IPS DF 4.7 (cell line): ENCODE data around the gene FAIM2.

ENCODE experiments used
- DNase-seq: peaks from one replicate; pipeline ENCODE4 v3.0.0-alpha.2; 2013; ENCODE audit warnings: low spot score; ENCODE audit errors: extremely low read depth

The FAIM2 gene

GRCh38 chr12:49939707-49940106, 36.0 kb upstream of the FAIM2 start:
- DNase-seq, result no peak

GRCh38 chr12:49939307-49939706, 35.6 kb upstream of the FAIM2 start:
- DNase-seq, result no peak

- DNase-seq, result no peak
These were observed 34.1 kb upstream of the FAIM2 start for GRCh38 chr12:49937639-49938300.

- no peak for DNase-seq
These were observed 33.2 kb upstream of the FAIM2 start for GRCh38 chr12:49936925-49937324.

DNA sequence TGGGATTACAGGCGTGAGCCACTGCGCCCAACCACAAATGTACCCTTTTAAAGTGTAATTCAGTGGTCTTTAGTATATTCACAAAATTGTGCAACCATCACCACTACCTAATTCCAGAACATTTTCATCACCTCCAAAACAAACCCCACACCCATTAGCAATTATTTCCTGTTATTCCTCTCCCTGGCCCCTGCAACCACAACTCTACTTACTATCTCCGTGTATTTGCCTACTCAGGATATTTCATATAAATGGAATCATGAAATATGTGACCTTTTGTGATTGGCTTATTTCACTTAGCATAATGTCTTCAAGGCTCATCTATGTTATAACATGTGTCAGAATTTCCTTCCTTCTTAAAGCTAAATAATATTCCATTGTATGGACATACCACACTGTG, 30.8 kb upstream of the FAIM2 start:
- DNase-seq, result no peak

GRCh38 chr12:49933796-49934195, 30.1 kb upstream of the FAIM2 start:
- DNase-seq, result no peak

DNA sequence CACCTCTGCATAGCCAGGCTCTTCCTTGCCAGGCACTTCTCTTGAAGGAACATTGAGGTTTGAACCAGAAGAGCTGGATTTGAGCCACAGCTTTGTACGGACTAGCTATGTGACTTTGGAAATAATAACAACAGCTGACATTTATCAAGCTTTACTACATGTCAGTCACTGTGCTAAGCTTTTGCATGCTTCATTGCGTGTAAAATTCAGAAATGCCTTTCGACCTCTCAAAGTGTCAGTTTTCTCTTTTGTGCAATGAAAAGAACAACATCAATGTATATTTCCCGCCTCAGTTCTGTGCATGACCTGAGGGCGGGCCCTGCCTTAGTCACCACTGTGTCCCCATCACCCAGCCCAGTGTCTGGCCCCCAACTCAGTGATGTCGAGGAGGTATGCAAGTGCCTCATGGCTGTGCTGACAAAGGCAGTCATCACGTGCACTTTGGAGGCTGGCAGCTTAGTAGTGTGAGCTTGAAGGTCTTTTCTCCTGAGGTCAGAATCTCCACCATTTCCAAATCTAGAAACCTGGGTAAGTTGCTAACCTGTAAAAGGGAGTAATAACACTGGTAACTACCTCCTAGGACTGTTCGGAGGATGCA, 28.9 kb upstream of the FAIM2 start:
- no peak for DNase-seq

DNA sequence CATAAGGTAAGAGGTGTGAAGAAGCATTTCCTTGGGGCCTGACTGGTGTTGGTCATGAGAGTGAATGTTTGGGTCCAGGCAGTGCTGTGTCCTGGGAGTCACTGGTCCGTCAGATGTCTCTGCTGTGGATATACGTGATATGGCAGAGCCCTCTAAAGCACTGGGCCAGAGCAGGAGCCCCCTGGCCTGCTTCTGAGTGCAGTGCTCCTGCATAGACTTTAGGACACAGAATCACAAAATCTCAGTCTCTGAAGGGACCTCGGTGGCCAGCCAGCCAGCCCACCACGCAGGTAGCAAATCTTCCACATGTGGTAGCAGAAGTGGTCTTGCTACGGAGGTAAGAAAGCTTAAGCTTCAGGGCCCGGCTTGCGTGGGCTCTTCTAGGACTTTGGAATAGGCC, 28.3 kb upstream of the FAIM2 start:
- DNase-seq, result no peak

DNA sequence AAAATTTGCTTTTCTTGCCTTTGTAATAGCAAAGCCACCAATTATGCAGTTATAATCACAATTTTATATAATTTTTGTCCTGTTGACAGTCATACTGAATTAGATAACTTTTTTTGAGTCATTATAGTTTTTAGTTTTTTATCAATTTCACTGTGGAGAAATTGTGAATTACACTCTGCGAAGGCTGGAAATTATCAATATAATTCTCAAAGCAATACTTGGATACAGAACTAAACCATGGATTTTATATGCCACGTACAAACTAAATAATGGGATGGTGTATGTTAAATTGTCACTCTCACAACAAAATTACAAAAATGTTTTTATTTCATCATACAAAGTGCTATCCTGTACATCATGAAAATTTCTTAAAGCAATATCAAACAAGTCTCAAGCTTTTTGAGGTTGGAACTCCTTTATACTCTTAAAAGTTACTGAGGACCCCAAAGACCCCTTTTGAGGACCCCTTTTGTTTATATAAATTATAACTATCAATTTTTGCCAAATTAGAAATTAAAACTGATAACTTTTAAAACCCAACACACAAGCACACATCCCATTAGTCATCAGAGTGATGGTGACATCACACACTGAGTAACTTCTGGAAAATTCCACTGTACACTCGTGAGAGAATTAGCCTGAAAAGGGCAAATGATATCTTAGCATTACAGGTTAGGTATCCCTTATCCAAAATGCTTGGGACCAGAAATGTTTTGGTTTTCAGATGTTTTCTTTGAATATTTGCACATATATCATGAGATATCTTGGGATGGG, 27.0 kb upstream of the FAIM2 start:
- DNase-seq, result no peak

DNA sequence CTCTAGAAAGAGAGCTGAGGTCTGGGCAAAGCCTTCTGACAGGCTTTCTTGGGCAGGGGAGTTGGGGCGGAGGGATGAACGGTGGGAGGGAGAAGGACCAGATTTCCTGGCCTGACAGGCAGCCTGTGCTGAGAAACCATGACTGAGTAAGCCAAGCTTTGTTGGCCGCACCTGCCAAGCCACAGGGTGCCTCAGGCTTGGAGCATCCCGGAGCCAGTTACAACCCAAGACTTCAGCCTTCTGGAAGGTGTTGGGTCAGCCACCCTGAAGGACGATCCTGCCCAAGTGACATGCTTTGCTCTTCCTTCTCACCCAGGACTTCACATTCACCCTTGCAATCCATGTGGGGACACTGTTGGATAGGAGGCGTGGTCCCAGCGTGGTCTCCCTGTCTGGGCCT, 25.9 kb upstream of the FAIM2 start:
- no peak for DNase-seq

GRCh38 chr12:49928471-49928870, 24.8 kb upstream of the FAIM2 start:
- DNase-seq, result no peak

GRCh38 chr12:49925433-49926204, 21.9 kb upstream of the FAIM2 start:
- no peak for DNase-seq

DNA sequence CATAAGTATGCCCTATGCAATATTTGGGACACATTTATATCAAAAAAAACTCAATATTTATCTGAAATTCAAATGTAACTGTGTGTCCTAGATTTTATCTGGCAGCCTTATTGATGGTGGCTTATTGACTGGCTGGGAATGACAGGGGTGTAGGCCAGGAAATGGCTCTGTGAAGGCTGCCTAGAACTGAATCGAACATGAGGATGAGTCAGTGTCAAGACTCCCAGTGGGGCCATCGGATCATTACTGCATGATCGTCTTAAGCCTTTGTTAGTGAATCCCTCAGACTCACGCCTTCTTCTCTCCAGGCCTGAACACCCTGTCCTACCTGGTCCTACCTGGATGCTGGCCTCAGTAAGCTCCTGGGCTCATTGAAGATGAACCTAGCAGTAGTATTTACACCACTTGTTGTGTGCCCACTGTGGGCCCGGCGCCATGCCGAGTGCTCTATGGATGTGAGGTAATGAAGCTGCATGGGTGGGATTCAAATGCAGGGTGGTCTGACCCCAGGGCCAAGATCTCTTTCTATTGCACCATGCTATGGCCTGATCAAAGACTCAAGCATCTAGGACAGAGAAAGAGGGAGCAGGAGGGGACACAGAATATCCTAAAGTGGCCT, 21.0 kb upstream of the FAIM2 start:
- DNase-seq, result no peak

DNA sequence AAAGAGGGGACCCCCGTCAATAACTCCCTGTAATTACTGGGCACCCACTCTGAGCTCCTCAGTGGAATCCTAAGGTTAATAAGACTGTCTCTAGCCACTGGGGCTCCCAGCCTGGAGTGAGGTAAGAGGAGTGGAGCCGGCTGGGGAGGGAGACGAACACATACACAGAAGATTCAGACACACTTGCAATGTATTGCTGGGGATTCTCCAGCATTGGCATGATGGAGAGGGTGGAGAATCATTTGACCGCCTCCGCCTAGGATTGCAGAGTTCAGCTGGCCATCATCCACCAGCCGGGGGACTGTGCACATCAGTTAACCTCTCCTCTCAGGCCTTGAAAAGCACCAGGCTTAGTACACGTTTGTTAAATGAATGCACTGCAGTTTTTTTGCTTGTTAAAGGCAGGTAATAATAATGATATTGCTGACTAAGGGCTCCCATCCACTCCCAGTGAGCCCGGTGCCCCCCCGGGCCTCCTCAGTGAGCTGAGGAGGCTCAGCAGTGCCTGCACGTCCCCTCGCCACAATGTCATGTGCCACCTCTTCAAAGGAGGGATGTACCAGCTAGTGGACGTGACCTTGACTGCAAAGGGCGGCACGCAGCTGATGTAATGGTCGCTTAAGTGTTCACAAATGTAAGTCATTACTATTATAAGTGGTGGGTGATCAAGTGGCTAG, 20.3 kb upstream of the FAIM2 start:
- DNase-seq, result no peak

DNA sequence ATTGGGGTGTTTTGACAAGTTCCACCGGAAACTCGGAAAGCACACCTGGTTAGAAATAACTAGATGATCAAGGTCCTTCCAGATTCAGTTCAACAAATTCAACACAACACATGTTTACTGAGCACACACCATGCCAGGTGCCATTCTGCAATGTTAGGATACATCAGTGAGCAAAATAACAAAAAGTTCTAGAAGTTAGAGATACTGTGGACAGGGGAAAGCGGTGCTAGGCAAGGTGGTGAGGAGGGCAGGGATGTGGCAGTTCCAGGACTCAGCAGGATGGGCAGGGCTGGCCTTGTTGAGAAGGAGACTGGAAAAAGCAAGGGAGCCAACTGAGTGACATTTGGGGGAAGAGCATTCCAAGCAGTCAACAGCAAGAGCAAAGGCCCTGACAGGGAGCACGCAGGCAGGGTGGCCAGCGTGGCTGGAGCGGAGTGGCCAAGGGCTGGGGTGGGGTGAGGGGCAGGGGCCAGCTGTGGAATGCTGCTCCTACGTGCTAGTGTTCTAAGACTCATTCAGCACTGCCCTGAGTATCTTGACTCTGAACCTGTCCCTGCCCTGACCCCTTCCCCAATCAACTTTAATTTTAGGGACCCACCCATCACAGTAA, 19.4 kb upstream of the FAIM2 start:
- no peak for DNase-seq

GRCh38 chr12:49922349-49923034, 18.8 kb upstream of the FAIM2 start:
- DNase-seq, result no peak

DNA sequence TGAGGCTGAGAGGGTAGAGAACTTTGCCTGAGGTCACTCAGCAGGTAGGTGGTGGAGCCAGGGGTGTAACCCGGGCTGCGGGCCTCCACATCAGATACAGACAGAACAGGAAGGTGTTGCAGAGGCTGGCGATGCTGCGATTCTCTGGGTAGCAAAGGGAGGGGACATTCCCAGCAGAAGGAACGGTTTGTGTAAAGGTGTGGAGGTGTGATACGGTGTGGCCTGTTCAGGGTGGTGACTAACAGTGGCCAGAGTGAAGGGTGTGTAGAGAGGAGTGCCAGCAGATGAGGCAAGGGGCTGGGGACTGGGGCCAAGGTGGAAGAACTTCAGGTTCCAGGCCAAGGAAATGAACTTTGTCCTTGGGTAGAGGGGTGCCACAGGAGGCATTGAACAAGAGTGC, 18.2 kb upstream of the FAIM2 start:
- no peak for DNase-seq

DNA sequence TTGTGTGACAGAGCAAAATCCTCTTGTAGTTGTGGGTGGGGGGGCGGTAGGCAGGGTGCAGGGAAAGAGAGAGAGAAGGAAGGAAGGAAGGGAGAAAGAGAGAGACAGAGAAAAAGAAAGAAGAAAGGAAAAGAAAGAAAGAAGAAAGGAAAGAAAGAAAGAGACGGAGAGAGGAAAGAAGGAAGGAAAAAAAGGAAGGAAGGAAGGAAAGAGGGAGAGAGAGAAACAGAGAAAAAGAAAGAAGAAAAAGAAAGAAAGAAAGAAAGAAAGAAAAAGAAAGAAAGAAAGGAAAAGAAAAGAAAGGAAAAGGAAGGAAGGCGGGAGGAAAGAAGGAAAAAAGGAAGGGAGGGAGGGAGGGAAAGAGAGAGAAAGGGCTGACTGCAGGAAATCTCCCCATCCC, 17.6 kb upstream of the FAIM2 start:
- DNase-seq, result no peak

DNA sequence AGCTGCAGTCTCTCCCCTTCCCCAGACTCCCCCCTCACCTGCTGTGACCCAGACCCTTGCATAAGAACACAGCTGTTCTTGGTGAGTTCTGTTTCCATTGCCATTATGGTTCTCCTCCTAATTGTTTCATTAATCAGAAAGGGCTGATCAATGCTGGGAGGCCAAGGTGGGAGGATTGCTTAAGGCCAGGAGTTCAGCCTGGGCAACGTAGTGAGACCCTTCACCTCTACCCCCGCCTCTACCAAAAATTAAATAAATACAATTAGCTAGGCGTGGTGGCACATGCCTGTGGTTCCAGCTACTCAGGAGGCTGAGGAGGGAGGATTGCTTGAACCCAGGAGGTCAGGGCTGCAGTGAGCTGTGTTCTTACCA, 17.2 kb upstream of the FAIM2 start:
- no peak for DNase-seq
